IMR-90 (cell line): ENCODE measurements around the gene EFCAB8. TPM values are rescaled to one million over a fixed set of nuclear protein-coding genes. Genes with fewer than 3 reads are reported as not detected.

Experiments
- ATAC-seq: fragments of 200-7000 bp; cut with Tn5 transposase; 2 replicates; pipeline ENCODE4 v1.9.1; 2020; ENCODE audit warnings: low read depth, mild to moderate bottlenecking, moderate library complexity
- BruUV-seq: library from RNA; stranded (reverse); fragments of 400-500 nt; replicated peaks from 2 replicates; lab custom pipeline; 2021; lab: Mats Ljungman, UMichigan
- CTCF ChIA-PET: fragments of 300-600 bp; formaldehyde crosslinking; extraction: SDS; loops from one replicate; lab custom pipeline; 2021; ENCODE audit warnings: antibody characterized with exemption; lab: Yijun Ruan, JAX
- POLR2A ChIA-PET: fragments of 300-600 bp; sonication (Branson Sonifier 250); formaldehyde crosslinking; loops from one replicate; lab custom pipeline; 2022; ENCODE audit warnings: antibody characterized with exemption; ENCODE audit not compliant: unreplicated experiment; lab: Charles Lee
- DNase-seq: peaks from one replicate; pipeline ENCODE4 v3.0.0; 2013
- H2AFZ ChIP-seq: replicated peaks from 2 replicates; pipeline ENCODE3; 2013; ENCODE audit warnings: low read length, mild to moderate bottlenecking; ENCODE audit not compliant: poor library complexity
- H2AK5ac ChIP-seq: 2 replicates; pipeline ENCODE4 v1.6.1; 2013; ENCODE audit warnings: low read depth, low read length, inconsistent platforms
- H2AK9ac ChIP-seq: replicated peaks from 2 replicates; pipeline ENCODE3; 2013; ENCODE audit warnings: mild to moderate bottlenecking, low read depth, low read length, moderate library complexity; ENCODE audit not compliant: poor library complexity
- H2BK120ac ChIP-seq: 2 replicates; pipeline ENCODE4 v1.6.1; 2013; ENCODE audit warnings: low read depth, low read length, inconsistent platforms
- H2BK15ac ChIP-seq: 3 replicates; pipeline ENCODE4 v1.6.1; 2013; ENCODE audit warnings: low read depth, low read length, inconsistent platforms
- H2BK20ac ChIP-seq: 2 replicates; pipeline ENCODE4 v1.6.1; 2013; ENCODE audit warnings: low read depth, mild to moderate bottlenecking, inconsistent platforms, low read length, moderate library complexity
- H2BK5ac ChIP-seq: 2 replicates; pipeline ENCODE4 v1.6.1; 2013; ENCODE audit warnings: mild to moderate bottlenecking, low read depth, low read length, inconsistent platforms; ENCODE audit not compliant: poor library complexity, severe bottlenecking
- H3K14ac ChIP-seq: replicated peaks from 2 replicates; pipeline ENCODE4 v1.6.1; 2013; ENCODE audit warnings: low read depth, low read length, inconsistent platforms
- H3K18ac ChIP-seq: 2 replicates; pipeline ENCODE4 v1.6.1; 2013; ENCODE audit warnings: low read depth, low read length, control low read depth
- H3K23ac ChIP-seq: 2 replicates; pipeline ENCODE4 v1.6.1; 2013; ENCODE audit warnings: low read depth, low read length, inconsistent platforms
- H3K27ac ChIP-seq: 2 replicates; pipeline ENCODE4 v1.5.1; 2013; ENCODE audit warnings: mild to moderate bottlenecking, control low read depth, low read length; ENCODE audit not compliant: insufficient read depth
- H3K27me3 ChIP-seq: 2 replicates; pipeline ENCODE4 v1.6.1; 2013; ENCODE audit warnings: low read length; ENCODE audit not compliant: control insufficient read depth, insufficient read depth
- H3K36me3 ChIP-seq: 2 replicates; pipeline ENCODE4 v1.6.1; 2013; ENCODE audit warnings: low read length, mixed read lengths; ENCODE audit not compliant: control insufficient read depth, insufficient read depth
- H3K4ac ChIP-seq: 2 replicates; pipeline ENCODE4 v1.6.1; 2013; ENCODE audit warnings: low read depth, low read length, inconsistent platforms
- H3K4me1 ChIP-seq: 2 replicates; pipeline ENCODE4 v1.6.1; 2013; ENCODE audit warnings: low read length, mixed read lengths; ENCODE audit not compliant: control insufficient read depth, insufficient read depth
- H3K4me2 ChIP-seq: 2 replicates; pipeline ENCODE4 v1.6.1; 2013; ENCODE audit warnings: low read depth, mild to moderate bottlenecking, control low read depth, low read length, moderate library complexity
- H3K4me3 ChIP-seq: 2 replicates; pipeline ENCODE4 v1.5.1; 2013; ENCODE audit warnings: low read depth, mild to moderate bottlenecking, control low read depth, low read length, moderate library complexity; ENCODE audit not compliant: insufficient read depth
- H3K56ac ChIP-seq: 2 replicates; pipeline ENCODE4 v1.6.1; 2013; ENCODE audit warnings: low read length, inconsistent platforms; ENCODE audit not compliant: insufficient read depth; ENCODE audit errors: extremely low read depth
- H3K79me1 ChIP-seq, 2 experiments: 2 replicates each; pipeline ENCODE4 v1.6.1; 2013; ENCODE audit warnings: low read length in 2 of 2, inconsistent platforms in 1 of 2, low read depth in 1 of 2
- H3K9ac ChIP-seq: 2 replicates; pipeline ENCODE4 v1.6.1; 2013; ENCODE audit warnings: low read depth, low read length, control low read depth
- H3K9me1 ChIP-seq: 2 replicates; pipeline ENCODE4 v1.6.1; 2013; ENCODE audit warnings: low read length, inconsistent platforms; ENCODE audit not compliant: insufficient read depth
- H3K9me3 ChIP-seq: 2 replicates; pipeline ENCODE4 v1.6.1; 2013; ENCODE audit warnings: low read length; ENCODE audit not compliant: control insufficient read depth, insufficient read depth
- H4K20me1 ChIP-seq: 2 replicates; pipeline ENCODE4 v1.6.1; 2013; ENCODE audit warnings: low read length, inconsistent platforms; ENCODE audit not compliant: insufficient read depth
- H4K5ac ChIP-seq: 2 replicates; pipeline ENCODE4 v1.6.1; 2013; ENCODE audit warnings: mild to moderate bottlenecking, low read depth, low read length, control low read depth
- H4K8ac ChIP-seq, 2 experiments: 2 replicates each; pipeline ENCODE4 v1.6.1; 2013; ENCODE audit warnings: low read depth in 2 of 2, low read length in 2 of 2, control low read depth in 1 of 2, inconsistent platforms in 1 of 2
- H4K91ac ChIP-seq: 2 replicates; pipeline ENCODE4 v1.6.1; 2013; ENCODE audit warnings: low read depth, low read length, inconsistent platforms; ENCODE audit not compliant: insufficient read depth
- BHLHE40 ChIP-seq: fragments of 150-350 bp; IDR thresholded peaks from 2 replicates; pipeline ENCODE4 v1.6.1; 2016; ENCODE audit warnings: mild to moderate bottlenecking, low read depth, low read length
- CEBPB ChIP-seq: IDR thresholded peaks from 2 replicates; pipeline ENCODE4 v1.6.1; 2012; ENCODE audit warnings: low read depth, low read length, improper control_type of control experiment
- MAZ ChIP-seq: IDR thresholded peaks from 2 replicates; pipeline ENCODE4 v1.6.1; 2012; ENCODE audit warnings: low read depth, mild to moderate bottlenecking, low read length, improper control_type of control experiment, moderate library complexity, borderline replicate concordance
- MXI1 ChIP-seq: IDR thresholded peaks from 2 replicates; pipeline ENCODE4 v1.6.1; 2012; ENCODE audit warnings: low read depth, mild to moderate bottlenecking, low read length, moderate library complexity, borderline replicate concordance
- POLR2A ChIP-seq: IDR thresholded peaks from 2 replicates; pipeline ENCODE4 v1.6.1; 2012; ENCODE audit warnings: mild to moderate bottlenecking, low read depth, low read length
- RAD21 ChIP-seq: IDR thresholded peaks from 2 replicates; pipeline ENCODE4 v1.6.1; 2012; ENCODE audit warnings: low read length, improper control_type of control experiment
- RCOR1 ChIP-seq: IDR thresholded peaks from 2 replicates; pipeline ENCODE4 v1.6.1; 2012; ENCODE audit warnings: mild to moderate bottlenecking, low read length, improper control_type of control experiment; ENCODE audit not compliant: insufficient replicate concordance
- RFX5 ChIP-seq: IDR thresholded peaks from 2 replicates; pipeline ENCODE4 v1.8.0; 2012; ENCODE audit warnings: low read depth, mild to moderate bottlenecking, low read length, moderate library complexity
- SMC3 ChIP-seq: fragments of 150-350 bp; IDR thresholded peaks from 2 replicates; pipeline ENCODE4 v1.6.1; 2016; ENCODE audit warnings: low read depth, mild to moderate bottlenecking, antibody characterized with exemption, low read length, moderate library complexity
- WGBS, 2 experiments: methylation state at CpG; one replicate each; pipeline versions ENCODE4 v1.1.5 to v1.1.7; 2013; ENCODE audit warnings: missing lambda C conversion rate in 2 of 2; ENCODE audit not compliant: insufficient read length in 1 of 2; ENCODE audit errors: extremely low coverage in 2 of 2; 5-methylcytosine and 5-hydroxymethylcytosine counted together
- dilution Hi-C: fragments of 300-500 bp; cut with HindIII; formaldehyde crosslinking; loops from one replicate; pipeline ENCODE4 v1.14.3; 2018; ENCODE audit warnings: low sequenced_read_pairs; ENCODE audit not compliant: unreplicated experiment
- in situ Hi-C: fragments of 300-500 bp; cut with MboI; formaldehyde crosslinking; loops from 3 replicates; pipeline ENCODE4 v1.14.3; 2019; ENCODE audit warnings: low sequenced_read_pairs, inconsistent platforms, mixed read lengths
- intact Hi-C: fragments of 100-400 bp; cut with micrococcal nuclease; formaldehyde crosslinking; loops from 2 replicates; pipeline ENCODE4 v1.10.0; 2022
- polyA plus RNA-seq, 3 experiments: library from polyadenylated mRNA; depleted of rRNA; stranded (reverse); fragments of >200 nt; gene quantifications; 2 replicates each; pipeline ENCODE4 v1.2.3, GENCODE V29; 2012; ENCODE audit warnings: low replicate concordance in 1 of 3
- total RNA-seq: library from RNA; depleted of rRNA; stranded (reverse); fragments of >200 nt; gene quantifications from 2 replicates; pipeline ENCODE4 v1.2.3, GENCODE V29; 2012
- TF ChIP-seq, protein P1 (sequence below): conservative IDR thresholded peaks from 2 replicates; pipeline ENCODE4 v1.5.1; 2012; ENCODE audit warnings: mild to moderate bottlenecking, low read depth, low read length, improper control_type of control experiment

EFCAB8 gene
- total and polyA plus RNA-seq, 2 of the 4 experiments (the other 2 are of a cell fraction): not detected

DNA sequence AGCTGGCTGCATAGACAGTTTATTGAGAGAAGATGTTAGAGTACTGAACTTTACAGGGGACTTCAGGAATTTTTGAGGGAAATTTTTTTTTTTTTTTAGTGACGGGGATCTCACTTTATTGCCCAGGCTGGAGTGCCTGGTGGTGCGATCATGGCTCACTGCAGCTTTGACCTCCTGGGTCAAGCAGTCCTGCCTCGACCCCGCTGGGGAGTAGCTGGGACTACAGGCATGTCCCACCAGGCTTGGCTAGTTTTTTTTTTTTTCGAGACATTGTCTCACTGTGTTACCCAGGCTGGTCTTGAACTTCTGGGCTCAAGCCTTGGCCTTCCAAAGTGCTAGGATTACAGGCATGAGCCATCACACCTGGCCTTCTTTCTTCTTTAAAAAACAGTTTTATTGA lies 10.8 kb upstream of the EFCAB8 start:
- H3K4ac ChIP-seq: no peak overlapping the region
- WGBS, 2 experiments: 89% methylated on average over 3 of the region's 5 CpGs; no CpG with 5 or more reads in 1 of the 2 experiments
- ChIA-PET CTCF (no interaction called here), POLR2A (no interaction called here)
- no peak overlapping the region for H4K91ac ChIP-seq
- no peak overlapping the region for H2BK20ac ChIP-seq
- no peak overlapping the region for H2BK15ac ChIP-seq
- in situ Hi-C loops (no loop called here), intact Hi-C loops (no loop called here), dilution Hi-C loops (no loop called here)
- H3K9me3 ChIP-seq: no peaks in the 10 kb centered on the region
- H2BK120ac ChIP-seq: no peak overlapping the region
- H3K36me3 ChIP-seq: peaks cover 33% of the 10 kb centered on the region
- H4K5ac ChIP-seq: no peak overlapping the region
- H4K8ac ChIP-seq: no peak overlapping the region
- H3K9ac ChIP-seq: no peak overlapping the region
- H3K9me1 ChIP-seq: peaks cover 8% of the 10 kb centered on the region; the same call in 1 of the 2 replicates
- no peak overlapping the region for H3K18ac ChIP-seq
- H3K27me3 ChIP-seq: no peaks in the 10 kb centered on the region
- TF ChIP-seq RAD21: no peak
- TF ChIP-seq RFX5: no peak
- TF ChIP-seq RCOR1: no peak
- TF ChIP-seq SMC3: no peak
- TF ChIP-seq MXI1: no peak
- no peak for TF ChIP-seq CEBPB
- TF ChIP-seq MAZ: no peak
- TF ChIP-seq, protein P1, sequence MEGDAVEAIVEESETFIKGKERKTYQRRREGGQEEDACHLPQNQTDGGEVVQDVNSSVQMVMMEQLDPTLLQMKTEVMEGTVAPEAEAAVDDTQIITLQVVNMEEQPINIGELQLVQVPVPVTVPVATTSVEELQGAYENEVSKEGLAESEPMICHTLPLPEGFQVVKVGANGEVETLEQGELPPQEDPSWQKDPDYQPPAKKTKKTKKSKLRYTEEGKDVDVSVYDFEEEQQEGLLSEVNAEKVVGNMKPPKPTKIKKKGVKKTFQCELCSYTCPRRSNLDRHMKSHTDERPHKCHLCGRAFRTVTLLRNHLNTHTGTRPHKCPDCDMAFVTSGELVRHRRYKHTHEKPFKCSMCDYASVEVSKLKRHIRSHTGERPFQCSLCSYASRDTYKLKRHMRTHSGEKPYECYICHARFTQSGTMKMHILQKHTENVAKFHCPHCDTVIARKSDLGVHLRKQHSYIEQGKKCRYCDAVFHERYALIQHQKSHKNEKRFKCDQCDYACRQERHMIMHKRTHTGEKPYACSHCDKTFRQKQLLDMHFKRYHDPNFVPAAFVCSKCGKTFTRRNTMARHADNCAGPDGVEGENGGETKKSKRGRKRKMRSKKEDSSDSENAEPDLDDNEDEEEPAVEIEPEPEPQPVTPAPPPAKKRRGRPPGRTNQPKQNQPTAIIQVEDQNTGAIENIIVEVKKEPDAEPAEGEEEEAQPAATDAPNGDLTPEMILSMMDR: no peak
- TF ChIP-seq BHLHE40: no peak
- TF ChIP-seq POLR2A: no peak
- H3K79me1 ChIP-seq: peaks cover 25 to 75% of the 10 kb centered on the region in 2 experiments
- peaks cover 3% of the 10 kb centered on the region; the same call in 1 of the 2 replicates for H3K4me1 ChIP-seq
- no peak overlapping the region for H2AK5ac ChIP-seq
- no peak overlapping the region for H3K14ac ChIP-seq
- no peak overlapping the region for H2AFZ ChIP-seq
- no peak overlapping the region for H2BK5ac ChIP-seq
- H3K4me3 ChIP-seq: no peak overlapping the region
- H2AK9ac ChIP-seq: no peak overlapping the region
- no peak overlapping the region for H3K23ac ChIP-seq
- H3K56ac ChIP-seq: no peak overlapping the region
- peaks cover 34% of the 10 kb centered on the region for H4K20me1 ChIP-seq
- no peak overlapping the region for H3K27ac ChIP-seq
- DNase-seq (no peak), ATAC-seq (no peak)
- BruUV-seq: no TSS peak
- H3K4me2 ChIP-seq: no peak overlapping the region
